ENCODE measurements around the gene GRID1.
"Not testable (repeated sequence)": the region's sequence is repeated elsewhere in the genome, so short reads cannot be mapped to it uniquely, and the experiment has no call there.

The GRID1 gene

DNA sequence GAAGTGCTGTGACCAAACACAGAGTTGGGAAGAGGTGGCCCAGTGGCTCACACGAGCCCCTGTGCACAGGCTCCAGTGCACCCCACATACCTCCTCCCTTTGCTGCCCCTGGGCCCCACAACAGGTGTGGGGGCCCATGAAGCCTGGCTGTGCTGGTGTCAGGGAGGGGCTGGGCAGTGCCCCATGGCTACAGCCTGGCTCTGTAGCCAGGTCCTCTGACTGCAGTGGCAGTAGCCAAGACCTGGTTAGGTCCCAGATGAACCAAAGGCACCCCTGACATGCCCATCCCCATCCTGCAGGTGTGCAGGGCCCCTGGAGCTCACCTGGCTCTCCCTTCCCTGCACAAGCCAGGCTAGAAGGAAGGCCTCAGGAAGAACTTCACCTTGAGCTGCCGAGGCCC lies 176.3 kb downstream of the GRID1 start:
- no peak for DNase-seq (ENCODE audit: low spot score)

GRCh38 chr10:86189891-86190290 lies 176.7 kb downstream of the GRID1 start:
- no peak for DNase-seq (ENCODE audit: low spot score)

- DNase-seq (ENCODE audit: low spot score): no peak
Measured at GRCh38 chr10:86188796-86189558, 177.6 kb downstream of the GRID1 start.

- no peak for DNase-seq (ENCODE audit: low spot score)
Measured at GRCh38 chr10:86188326-86188725, 178.3 kb downstream of the GRID1 start.

DNA sequence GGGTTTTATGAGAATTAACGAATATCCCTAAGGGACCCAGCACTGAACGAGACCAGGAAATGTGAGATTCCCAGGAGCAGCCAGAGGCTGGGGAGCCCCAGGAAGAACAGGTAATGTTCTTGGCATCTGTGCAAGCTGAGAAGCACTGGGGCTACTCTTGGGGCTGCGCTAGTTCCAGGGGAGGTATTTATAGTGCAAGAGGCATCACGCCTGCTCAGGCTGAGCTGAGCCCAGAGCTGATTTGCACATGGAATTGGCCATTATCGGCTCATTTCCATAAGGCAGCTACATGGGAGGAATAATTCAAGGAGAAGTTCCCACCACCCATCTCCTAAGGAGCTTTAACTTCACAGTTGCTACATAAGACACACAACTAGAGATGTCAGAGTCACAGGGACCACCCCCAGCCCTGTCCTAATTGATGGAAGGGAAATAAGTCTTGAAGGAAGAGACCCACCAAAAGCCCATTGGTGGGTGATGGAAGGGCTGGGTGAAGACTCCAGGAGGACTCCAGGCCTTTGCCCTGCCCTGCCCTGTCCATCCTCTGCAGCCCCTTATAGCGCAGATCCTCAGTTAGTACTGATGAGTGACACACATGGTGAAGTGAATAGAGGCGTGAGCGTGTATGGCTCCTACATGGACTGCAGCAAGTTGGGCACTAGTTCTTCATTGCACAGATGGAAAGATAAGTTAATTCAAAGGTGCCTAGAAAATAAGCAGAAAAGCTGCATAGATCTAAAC lies 178.9 kb downstream of the GRID1 start:
- no peak for DNase-seq (ENCODE audit: low spot score)

GRCh38 chr10:86186633-86187032 lies 180.0 kb downstream of the GRID1 start:
- no peak for DNase-seq (ENCODE audit: low spot score)

DNA sequence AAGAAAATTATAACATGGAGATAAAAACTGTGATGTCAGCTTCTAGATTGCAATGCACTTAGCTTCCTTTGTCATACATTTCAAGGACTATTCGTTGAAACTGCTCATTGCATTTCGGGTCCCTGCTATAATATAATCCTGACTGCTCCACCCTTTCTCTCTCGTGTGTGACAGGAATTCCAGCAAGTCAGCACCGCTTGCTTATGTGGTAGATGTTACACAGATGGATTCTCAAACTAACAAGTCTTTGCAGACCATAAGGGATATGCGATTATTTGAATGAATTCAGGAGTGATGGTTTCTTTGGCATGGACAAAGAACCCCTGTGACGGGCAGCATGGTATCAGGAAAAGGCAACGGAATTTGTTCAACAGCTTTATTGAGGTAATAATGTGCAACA lies 184.0 kb downstream of the GRID1 start:
- DNase-seq (ENCODE audit: low spot score): no peak

GRCh38 chr10:86182150-86182549 lies 184.4 kb downstream of the GRID1 start:
- DNase-seq (ENCODE audit: low spot score): no peak

DNA sequence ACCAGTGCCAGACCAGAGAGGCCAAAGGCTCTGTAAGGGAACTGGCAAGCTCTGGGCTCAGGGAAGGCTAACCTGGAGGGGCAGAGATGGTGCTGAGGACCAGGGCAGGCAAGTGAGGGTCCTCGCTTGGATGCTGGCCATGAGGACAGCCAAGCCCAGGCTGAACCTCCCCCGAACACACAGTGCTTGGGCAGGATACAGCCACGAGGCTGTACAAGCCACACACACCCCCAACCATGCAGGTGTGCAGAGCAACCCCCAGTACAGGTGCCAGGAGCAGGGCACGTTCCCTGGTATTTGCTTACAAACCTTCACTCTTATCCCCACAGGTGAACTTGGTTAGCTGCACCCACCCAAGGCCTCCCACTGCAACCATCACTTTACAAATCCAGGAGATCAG lies 185.7 kb downstream of the GRID1 start:
- no peak for DNase-seq (ENCODE audit: low spot score)

GRCh38 chr10:86179961-86180360 lies 186.6 kb downstream of the GRID1 start:
- no peak for DNase-seq (ENCODE audit: low spot score)

- no peak for DNase-seq (ENCODE audit: low spot score)
Measured at GRCh38 chr10:86179153-86179524, 187.5 kb downstream of the GRID1 start.

DNA sequence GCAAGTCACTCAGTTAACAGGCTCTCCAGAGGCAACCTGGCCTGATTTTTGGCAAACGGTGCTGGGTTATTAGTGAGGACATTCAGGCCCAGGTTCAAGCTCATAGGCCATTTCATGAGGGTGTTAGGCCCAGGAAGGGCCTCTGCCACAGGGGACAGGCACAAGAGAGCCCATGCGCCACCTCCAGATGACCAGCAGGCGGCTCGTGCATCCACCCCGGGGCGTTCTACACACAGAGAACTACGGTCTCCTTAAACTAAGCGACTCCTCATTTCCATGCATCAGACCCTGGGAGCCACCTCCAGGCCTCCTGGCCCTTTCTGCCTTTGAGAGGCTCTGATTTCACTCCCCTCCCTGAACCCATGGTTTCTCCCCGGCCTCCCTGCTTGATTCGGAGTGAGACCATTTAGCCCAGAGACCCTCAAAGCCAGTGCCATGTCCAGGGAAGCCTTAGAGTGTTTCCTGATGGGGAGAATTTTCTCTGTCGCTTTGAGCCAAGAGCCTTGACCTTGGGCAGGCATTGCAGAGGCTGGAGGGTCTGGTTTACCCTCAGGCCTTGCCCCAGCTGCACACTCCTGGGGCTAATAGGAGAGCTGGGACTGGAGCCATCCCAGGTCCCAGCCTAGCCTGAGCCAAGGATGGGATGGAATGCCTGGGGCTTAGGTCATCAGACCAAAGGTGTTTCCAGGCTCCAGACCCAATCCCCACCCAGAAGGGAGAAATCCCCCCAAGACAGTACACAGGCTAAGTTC lies 188.0 kb downstream of the GRID1 start:
- no peak for DNase-seq (ENCODE audit: low spot score)

DNA sequence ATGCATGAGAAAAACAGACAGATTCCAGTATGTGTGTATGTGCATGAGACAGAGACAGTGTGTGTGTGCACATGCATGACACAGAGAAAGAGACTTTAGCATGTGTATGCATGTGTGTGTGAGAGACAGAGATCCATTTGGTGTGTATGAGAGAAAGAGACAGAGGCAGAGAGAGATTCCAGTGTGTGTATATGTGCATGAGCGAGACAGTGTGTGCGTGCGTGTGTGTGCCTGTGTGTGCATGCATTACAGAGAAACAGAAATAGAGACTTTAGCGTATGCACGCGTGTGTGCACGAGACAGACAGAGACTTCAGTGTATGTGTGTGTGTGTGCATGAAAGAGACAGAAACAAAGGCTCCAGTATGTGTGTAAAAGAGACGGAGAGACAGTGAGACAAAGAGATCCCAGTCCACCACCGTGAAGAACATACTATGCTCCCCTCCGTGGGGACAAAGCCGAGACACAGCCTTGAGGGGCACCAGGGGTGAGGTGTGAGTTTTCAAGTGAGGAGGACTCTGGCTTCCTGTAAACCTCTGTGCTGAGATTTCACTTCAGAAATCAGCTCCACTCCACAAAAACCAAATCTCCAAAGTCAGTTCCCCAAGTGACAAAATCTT lies 188.9 kb downstream of the GRID1 start:
- DNase-seq (ENCODE audit: low spot score): no peak

DNA sequence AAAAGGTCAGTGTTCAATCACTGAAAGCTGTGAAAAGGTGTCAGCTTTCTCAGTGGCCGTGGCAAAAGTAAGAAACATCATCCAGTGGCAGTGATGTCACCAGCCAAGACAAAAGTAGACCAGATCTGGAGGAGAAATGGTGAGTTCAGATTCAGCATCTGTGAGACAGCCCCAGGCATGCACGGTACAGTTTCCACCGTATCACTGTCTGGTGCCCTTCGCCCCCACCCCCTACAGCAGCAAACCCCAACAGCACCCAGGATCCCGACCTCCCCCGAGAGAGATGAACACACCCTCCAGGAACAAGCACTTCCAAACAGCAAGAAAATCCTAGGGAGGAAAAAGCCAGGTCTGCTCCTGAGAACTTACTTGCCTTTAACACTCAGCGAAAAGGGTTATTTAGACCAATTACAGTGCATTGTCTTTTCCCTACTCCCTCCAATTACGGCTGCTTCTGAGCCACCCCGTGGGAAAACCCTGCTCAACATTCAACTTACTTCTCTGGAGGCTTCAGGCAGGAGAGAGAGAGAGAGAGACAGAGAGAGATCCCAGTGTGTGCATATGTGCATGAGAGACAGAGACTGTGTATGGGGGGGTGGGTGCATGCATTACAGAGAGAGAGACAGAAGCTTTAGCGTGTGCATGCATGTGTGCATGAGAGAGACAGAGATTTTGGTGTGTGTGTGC lies 189.6 kb downstream of the GRID1 start:
- no peak for DNase-seq (ENCODE audit: low spot score)

GRCh38 chr10:86175476-86175875 lies 191.1 kb downstream of the GRID1 start:
- DNase-seq (ENCODE audit: low spot score): not testable (repeated sequence)

DNA sequence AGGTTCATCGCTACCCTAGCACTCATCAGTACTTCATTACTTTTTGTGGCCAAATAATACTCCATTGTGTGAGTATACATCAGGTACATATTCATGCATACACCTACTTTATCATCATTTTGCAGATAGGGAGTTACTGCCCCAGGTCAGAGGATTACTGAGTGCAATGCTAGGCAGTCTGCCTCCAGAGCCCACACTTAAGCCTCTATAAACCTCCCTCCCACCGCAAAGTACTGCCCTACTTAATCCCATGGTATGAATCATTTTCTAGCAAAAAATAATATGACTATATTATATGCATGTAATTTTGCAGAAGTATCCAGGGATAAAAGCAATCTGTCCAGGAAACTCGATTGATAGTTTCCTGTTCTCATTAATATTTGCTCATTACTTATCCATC lies 194.3 kb downstream of the GRID1 start:
- DNase-seq (ENCODE audit: low spot score): no peak

DNA sequence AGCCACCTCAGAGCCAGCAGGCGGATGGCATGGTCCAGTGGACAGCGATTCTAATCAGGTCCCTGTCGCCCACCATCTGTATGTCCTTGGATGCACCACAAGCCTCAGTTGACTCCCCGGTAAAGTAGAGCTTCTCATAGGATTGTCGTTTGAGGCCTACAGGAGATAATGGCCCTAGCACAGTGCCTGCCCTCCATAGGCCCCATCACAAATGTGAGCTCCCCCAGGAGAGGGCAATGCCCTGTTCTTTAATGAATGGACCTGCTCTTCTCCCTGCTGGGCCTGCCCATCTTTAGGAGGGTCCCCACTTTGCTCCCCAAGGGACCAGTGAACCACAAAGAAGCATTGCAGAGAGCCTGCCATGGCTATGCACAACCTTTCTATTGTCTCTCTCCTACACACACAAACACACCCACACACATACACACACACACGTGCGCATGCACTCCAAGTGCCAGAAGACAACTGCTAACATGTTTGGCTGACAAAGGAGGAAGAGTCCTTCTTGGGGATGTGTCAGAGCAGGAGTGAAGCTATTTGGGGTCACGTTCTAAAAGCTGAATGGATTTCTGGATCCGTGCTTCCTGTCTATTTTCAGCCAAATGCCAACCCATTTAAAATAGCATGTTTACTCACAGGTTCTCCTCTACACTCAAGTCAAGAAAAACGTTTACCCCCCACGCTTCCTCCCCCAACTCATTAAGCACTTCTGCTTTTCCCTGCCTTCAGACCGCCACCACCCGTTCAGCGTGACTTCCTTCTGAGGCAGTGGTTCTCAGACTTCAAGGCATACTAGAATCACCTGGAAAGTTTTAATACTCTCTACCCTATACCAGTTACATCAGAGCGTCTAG lies 196.1 kb downstream of the GRID1 start:
- DNase-seq (ENCODE audit: low spot score): no peak

GRCh38 chr10:86169506-86170254 lies 196.9 kb downstream of the GRID1 start:
- DNase-seq (ENCODE audit: low spot score): no peak

- DNase-seq (ENCODE audit: low spot score): no peak
Measured at GRCh38 chr10:86169066-86169465, 197.5 kb downstream of the GRID1 start.

DNA sequence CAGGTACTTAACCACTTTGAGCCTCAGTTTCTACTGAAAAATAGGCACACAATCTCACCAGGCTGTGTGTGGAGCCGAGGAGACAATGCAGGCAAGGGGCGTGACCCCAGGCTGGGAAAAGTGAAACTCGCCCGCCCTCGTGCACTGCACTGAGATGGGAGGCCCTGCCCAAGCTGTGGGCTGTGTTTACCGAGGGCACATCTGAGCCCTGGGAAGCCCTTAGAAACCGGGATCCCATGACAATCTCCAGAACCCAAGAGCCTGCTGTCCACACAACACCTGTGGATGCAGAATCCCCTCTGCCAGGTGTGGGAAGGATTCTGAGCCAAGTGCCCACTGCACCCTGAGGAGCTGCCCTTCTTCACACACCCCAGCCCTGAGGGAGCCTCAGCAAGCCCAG lies 198.3 kb downstream of the GRID1 start:
- no peak for DNase-seq (ENCODE audit: low spot score)
